ENCODE results near the gene CEP95. TPM values are rescaled to one million over a fixed set of nuclear protein-coding genes. Genes with fewer than 3 reads are reported as not detected.

Gene CEP95
- total RNA-seq, 4 donors from 2014 or later, result 37.9 to 80.7 (median 54.0) TPM

- intact Hi-C loops (cut with DNase I; ENCODE audit: low total_unique reads), result no loop called here
- WGBS, 2 donors, result 95 to 96% methylated on average over 2 of the region's 2 CpGs
- DNase-seq (ENCODE audit: low spot score in 2 of 2), result no peak
- no peak overlapping the region for H3K4me3 ChIP-seq (ENCODE audit: low read depth, poor library complexity, severe bottlenecking)
- TF ChIP-seq POLR2A (IDR thresholded peaks at IDR 0.05) (no peak), CTCF (IDR thresholded peaks at IDR 0.05) (no peak)
These were observed 38.0 kb downstream of the CEP95 start for GRCh38 chr17:64544742-64545141.

GRCh38 chr17:64546716-64547115, 39.9 kb downstream of the CEP95 start:
- no peak for TF ChIP-seq POLR2A (IDR thresholded peaks at IDR 0.05)
- no peak for TF ChIP-seq CTCF (IDR thresholded peaks at IDR 0.05)
- intact Hi-C loops (cut with DNase I; ENCODE audit: low total_unique reads), result no loop called here

GRCh38 chr17:64547319-64547718, 40.5 kb downstream of the CEP95 start:
- no peak overlapping the region for H3K4me3 ChIP-seq (ENCODE audit: low read depth, poor library complexity, severe bottlenecking)
- no peak for DNase-seq (ENCODE audit: low spot score in 2 of 2)
- 84 to 86% methylated on average over 10 of the region's 10 CpGs for WGBS, 2 donors
- TF ChIP-seq CTCF (IDR thresholded peaks at IDR 0.05) (no peak), POLR2A (IDR thresholded peaks at IDR 0.05) (no peak)
- intact Hi-C loops (cut with DNase I; ENCODE audit: low total_unique reads), result no loop called here

More at GRCh38 chr17:64546716-64547115, 39.9 kb downstream of the CEP95 start:
- DNase-seq (ENCODE audit: low spot score in 2 of 2), result no peak
- 89 to 91% methylated on average over 7 of the region's 7 CpGs for WGBS, 2 donors
- no peak overlapping the region for H3K4me3 ChIP-seq (ENCODE audit: low read depth, poor library complexity, severe bottlenecking)

- DNase-seq (ENCODE audit: low spot score in 2 of 2), result no peak
- no peak for TF ChIP-seq CTCF (IDR thresholded peaks at IDR 0.05)
- no peak for TF ChIP-seq POLR2A (IDR thresholded peaks at IDR 0.05)
- intact Hi-C loops (cut with DNase I; ENCODE audit: low total_unique reads), result no loop called here
- no peak overlapping the region for H3K4me3 ChIP-seq (ENCODE audit: low read depth, poor library complexity, severe bottlenecking)
- 75 to 77% methylated on average over 5 of the region's 5 CpGs for WGBS, 2 donors
These were observed 44.7 kb downstream of the CEP95 start for GRCh38 chr17:64551461-64551860.

GRCh38 chr17:64554028-64554637, 47.4 kb downstream of the CEP95 start:
- DNase-seq (ENCODE audit: low spot score in 2 of 2), result no peak
- no peak overlapping the region for H3K4me3 ChIP-seq (ENCODE audit: low read depth, poor library complexity, severe bottlenecking)
- intact Hi-C loops (cut with DNase I; ENCODE audit: low total_unique reads), result no loop called here
- TF ChIP-seq CTCF (IDR thresholded peaks at IDR 0.05) (no peak), POLR2A (IDR thresholded peaks at IDR 0.05) (no peak)

- intact Hi-C loops (cut with DNase I; ENCODE audit: low total_unique reads), result no loop called here
- TF ChIP-seq POLR2A (IDR thresholded peaks at IDR 0.05) (no peak), CTCF (IDR thresholded peaks at IDR 0.05) (no peak)
- no peak overlapping the region for H3K4me3 ChIP-seq (ENCODE audit: low read depth, poor library complexity, severe bottlenecking)
- no peak for DNase-seq (ENCODE audit: low spot score in 2 of 2)
- WGBS, 2 donors, result 69 to 78% methylated on average over 4 of the region's 4 CpGs
These were observed 48.5 kb downstream of the CEP95 start for GRCh38 chr17:64555281-64555680.
